H9 (cell line): ENCODE measurements around the gene RAB3IL1. TPM values are rescaled to one million over a fixed set of nuclear protein-coding genes. Genes with fewer than 3 reads are reported as not detected.

Source experiments
- DNase-seq: peaks from one replicate; pipeline ENCODE4 v3.0.0-alpha.2; 2017
- H2AFZ ChIP-seq: one replicate; pipeline ENCODE4 v1.6.1; 2013; ENCODE audit warnings: mild to moderate bottlenecking, low read length, control low read depth, moderate library complexity
- H2AK5ac ChIP-seq: 2 replicates; pipeline ENCODE4 v1.6.1; 2013; ENCODE audit warnings: low read length, control low read depth, mixed read lengths; ENCODE audit not compliant: insufficient read length
- H2BK120ac ChIP-seq: one replicate; pipeline ENCODE4 v1.6.1; 2013; ENCODE audit warnings: low read depth, mild to moderate bottlenecking, low read length, control low read depth, inconsistent platforms; ENCODE audit not compliant: poor library complexity, severe bottlenecking
- H2BK12ac ChIP-seq: 2 replicates; pipeline ENCODE4 v1.6.1; 2013; ENCODE audit warnings: low read length, control low read depth, mixed read lengths, low read depth; ENCODE audit not compliant: insufficient read length
- H2BK15ac ChIP-seq: 2 replicates; pipeline ENCODE4 v1.6.1; 2013; ENCODE audit warnings: low read depth, low read length, control low read depth
- H2BK20ac ChIP-seq: one replicate; pipeline ENCODE4 v1.6.1; 2013; ENCODE audit warnings: low read depth, mild to moderate bottlenecking, low read length, control low read depth, inconsistent platforms; ENCODE audit not compliant: poor library complexity, severe bottlenecking
- H2BK5ac ChIP-seq: 2 replicates; pipeline ENCODE4 v1.6.1; 2013; ENCODE audit warnings: low read length, control low read depth, mixed read lengths; ENCODE audit not compliant: insufficient read length
- H3K14ac ChIP-seq: 2 replicates; pipeline ENCODE4 v1.6.1; 2013; ENCODE audit warnings: low read length, control low read depth; ENCODE audit not compliant: insufficient read depth
- H3K18ac ChIP-seq: 2 replicates; pipeline ENCODE4 v1.6.1; 2013; ENCODE audit warnings: low read depth, mild to moderate bottlenecking, mixed read lengths, low read length, control low read depth; ENCODE audit not compliant: insufficient read length
- H3K23ac ChIP-seq: 2 replicates; pipeline ENCODE4 v1.6.1; 2013; ENCODE audit warnings: low read length, control low read depth, mixed read lengths, low read depth; ENCODE audit not compliant: insufficient read length
- H3K23me2 ChIP-seq: 2 replicates; pipeline ENCODE4 v1.6.1; 2013; ENCODE audit warnings: low read depth, mild to moderate bottlenecking, mixed read lengths, low read length, control low read depth; ENCODE audit not compliant: insufficient read length, poor library complexity, severe bottlenecking
- H3K27ac ChIP-seq: 2 replicates; pipeline ENCODE4 v1.5.1; 2013; ENCODE audit warnings: low read length, control low read depth, mixed read lengths, low read depth; ENCODE audit not compliant: insufficient read length
- H3K27me3 ChIP-seq: 2 replicates; pipeline ENCODE4 v1.6.1; 2013; ENCODE audit warnings: low read length, control low read depth, inconsistent platforms; ENCODE audit not compliant: insufficient read depth
- H3K4ac ChIP-seq: 2 replicates; pipeline ENCODE4 v1.6.1; 2013; ENCODE audit warnings: low read depth, mild to moderate bottlenecking, control low read depth, inconsistent platforms, low read length, moderate library complexity
- H3K4me1 ChIP-seq: 2 replicates; pipeline ENCODE4 v1.6.1; 2013; ENCODE audit warnings: low read length, control low read depth, inconsistent platforms; ENCODE audit not compliant: insufficient read depth
- H3K4me2 ChIP-seq: 2 replicates; pipeline ENCODE4 v1.6.1; 2013; ENCODE audit warnings: low read length, control low read depth, mixed read lengths; ENCODE audit not compliant: insufficient read length, insufficient read depth
- H3K56ac ChIP-seq: 2 replicates; pipeline ENCODE4 v1.6.1; 2013; ENCODE audit warnings: low read depth, mild to moderate bottlenecking, mixed read lengths, low read length, control low read depth; ENCODE audit not compliant: insufficient read length
- H3K79me1 ChIP-seq: 2 replicates; pipeline ENCODE4 v1.6.1; 2013; ENCODE audit warnings: low read depth, mild to moderate bottlenecking, moderate library complexity, low read length, control low read depth, inconsistent platforms; ENCODE audit not compliant: insufficient read depth, poor library complexity, severe bottlenecking
- H3K79me2 ChIP-seq: 2 replicates; pipeline ENCODE4 v1.6.1; 2013; ENCODE audit warnings: low read length, control low read depth, inconsistent platforms; ENCODE audit not compliant: insufficient read depth
- H3K9ac ChIP-seq: 2 replicates; pipeline ENCODE4 v1.6.1; 2013; ENCODE audit warnings: low read length, control low read depth, mixed read lengths; ENCODE audit not compliant: insufficient read length; ENCODE audit errors: extremely low read depth
- H3K9me3 ChIP-seq: one replicate; pipeline ENCODE4 v1.6.1; 2013; ENCODE audit warnings: low read depth, low read length, inconsistent platforms; ENCODE audit not compliant: control insufficient read depth
- H3T11ph ChIP-seq: one replicate; pipeline ENCODE4 v1.6.1; 2013; ENCODE audit warnings: mild to moderate bottlenecking, low read length, control low read depth, inconsistent platforms
- H4K20me1 ChIP-seq: one replicate; pipeline ENCODE4 v1.6.1; 2013; ENCODE audit not compliant: control insufficient read depth, insufficient read length, insufficient read depth
- H4K5ac ChIP-seq: 2 replicates; pipeline ENCODE4 v1.6.1; 2013; ENCODE audit warnings: low read depth, mild to moderate bottlenecking, mixed read lengths, low read length, control low read depth; ENCODE audit not compliant: insufficient read length
- H4K8ac ChIP-seq: replicated peaks from 2 replicates; pipeline ENCODE4 v1.6.1; 2013; ENCODE audit warnings: low read length, control low read depth, mixed read lengths, low read depth; ENCODE audit not compliant: insufficient read length
- H4K91ac ChIP-seq: 2 replicates; pipeline ENCODE4 v1.6.1; 2013; ENCODE audit warnings: low read depth, mild to moderate bottlenecking, moderate library complexity, mixed read lengths, low read length, control low read depth; ENCODE audit not compliant: insufficient read length
- H3K27ac Mint-ChIP-seq, 3 experiments: 2 replicates in 2 of 3; 3 replicates in 1 of 3; pipeline ENCODE4 v1.8.0; 2020 to 2021; ENCODE audit warnings: mixed read lengths in 3 of 3, mild to moderate bottlenecking in 1 of 3, moderate library complexity in 1 of 3
- H3K27me3 Mint-ChIP-seq: 2 replicates; pipeline ENCODE4 v1.8.0; 2021; ENCODE audit warnings: low read depth, mild to moderate bottlenecking, moderate library complexity, mixed read lengths
- H3K36me3 Mint-ChIP-seq, 3 experiments: 2 replicates in 2 of 3; 3 replicates in 1 of 3; pipeline ENCODE4 v1.8.0; 2020 to 2021; ENCODE audit warnings: low read depth in 3 of 3, mixed read lengths in 3 of 3; ENCODE audit not compliant: insufficient read depth in 1 of 3
- H3K4me1 Mint-ChIP-seq, 2 experiments: 2 replicates each; pipeline ENCODE4 v1.8.0; 2020; ENCODE audit warnings: mixed read lengths in 2 of 2
- H3K4me3 Mint-ChIP-seq, 2 experiments: 2 replicates in 1 of 2; 3 replicates in 1 of 2; pipeline ENCODE4 v1.8.0; 2020 to 2021; ENCODE audit warnings: mild to moderate bottlenecking in 2 of 2, mixed read lengths in 2 of 2, moderate library complexity in 1 of 2
- H3K9me3 Mint-ChIP-seq, 2 experiments: 2 replicates in 1 of 2; 3 replicates in 1 of 2; pipeline ENCODE4 v1.8.0; 2020; ENCODE audit warnings: mild to moderate bottlenecking in 2 of 2, mixed read lengths in 2 of 2, moderate library complexity in 1 of 2
- CTCF ChIP-seq: fragments of 200-600 bp; sonication (generic); conservative IDR thresholded peaks from 3 replicates; pipeline ENCODE4 v1.8.0; 2021; ENCODE audit warnings: antibody characterized with exemption, mild to moderate bottlenecking
- WGBS: extraction: QIAGEN DNeasy Blood & Tissue Kit; methylation state at CpG from one replicate; pipeline ENCODE4 v1.1.7; 2013; ENCODE audit warnings: missing lambda C conversion rate, low lambda C conversion rate, mixed read lengths; ENCODE audit not compliant: insufficient read length; ENCODE audit errors: extremely low coverage; 5-methylcytosine and 5-hydroxymethylcytosine counted together
- total RNA-seq: library from RNA; stranded (reverse); gene quantifications from 2 replicates; pipeline ENCODE4 v1.2.1, GENCODE V29; 2021

RAB3IL1 gene
- total RNA-seq, 1 experiment from 2014 or later = 2.4 TPM

DNA sequence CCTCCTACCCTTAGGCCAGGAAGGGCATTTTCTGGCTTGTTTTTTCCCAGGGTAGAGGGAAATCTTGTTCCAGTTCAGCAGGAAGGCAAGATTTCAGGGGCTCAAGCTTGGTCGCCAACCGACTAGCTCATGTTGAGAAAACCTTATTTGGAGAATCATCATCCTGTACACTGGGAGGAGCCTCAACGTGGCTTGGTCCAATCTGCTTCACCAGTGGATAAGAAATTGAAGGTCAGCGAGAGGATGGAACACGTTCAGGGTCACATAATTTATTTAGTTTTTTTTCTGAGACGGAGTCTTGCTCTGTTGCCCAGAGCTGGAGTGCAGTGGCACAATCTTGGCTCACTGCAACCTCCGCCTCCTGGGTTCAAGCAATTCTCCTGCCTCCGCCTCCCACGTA is 68.7 kb downstream of the RAB3IL1 start:
- TF ChIP-seq CTCF = no peak
- Mint-ChIP-seq H3K4me1 (peaks cover 0 to 6% of the 10 kb centered on the region in 2 experiments; a peak in 3 of 4 replicates), H3K27ac (0 out of 7 replicates have a peak overlapping the region, but pooled peaks of 1 of the 3 experiments have one; percentile 53)

More for the DNA sequence above, 68.7 kb downstream of the RAB3IL1 start:
- Histone ChIP-seq H2BK12ac (no peak overlapping the region), H3K23ac (no peak overlapping the region), H3K18ac (no peak overlapping the region), H2BK20ac (no peak overlapping the region), H4K91ac (no peak overlapping the region), H3K9me3 (no peaks in the 10 kb centered on the region), H4K8ac (no peak overlapping the region), H2AK5ac (no peak overlapping the region), H2BK5ac (no peak overlapping the region), H3K23me2 (no peaks in the 10 kb centered on the region), H3K4me2 (no peak overlapping the region), H3T11ph (no peak overlapping the region), H3K4ac (no peak overlapping the region), H4K20me1 (no peaks in the 10 kb centered on the region), H2BK15ac (no peak overlapping the region), H3K14ac (no peak overlapping the region), H3K79me2 (no peaks in the 10 kb centered on the region; the same call in 1 of the 2 replicates), H3K27ac (no peak overlapping the region), H3K56ac (no peak overlapping the region), H2BK120ac (no peak overlapping the region), H4K5ac (no peak overlapping the region), H3K9ac (no peak overlapping the region), H3K4me1 (no peaks in the 10 kb centered on the region), H2AFZ (no peak overlapping the region), H3K79me1 (no peaks in the 10 kb centered on the region), H3K27me3 (no peaks in the 10 kb centered on the region)
- no peaks in the 10 kb centered on the region for H3K27me3 Mint-ChIP-seq
- no peak for DNase-seq
- no peak overlapping the region for H3K4me3 Mint-ChIP-seq
- no peaks in the 10 kb centered on the region for H3K9me3 Mint-ChIP-seq
- peaks cover 64 to 92% (median 90%) of the 10 kb centered on the region in 3 experiments for H3K36me3 Mint-ChIP-seq
- WGBS = no CpG with 5 or more reads among the region's 9 CpGs
